Measurements from ENCODE around the gene NDUFV3.

The NDUFV3 gene

DNA sequence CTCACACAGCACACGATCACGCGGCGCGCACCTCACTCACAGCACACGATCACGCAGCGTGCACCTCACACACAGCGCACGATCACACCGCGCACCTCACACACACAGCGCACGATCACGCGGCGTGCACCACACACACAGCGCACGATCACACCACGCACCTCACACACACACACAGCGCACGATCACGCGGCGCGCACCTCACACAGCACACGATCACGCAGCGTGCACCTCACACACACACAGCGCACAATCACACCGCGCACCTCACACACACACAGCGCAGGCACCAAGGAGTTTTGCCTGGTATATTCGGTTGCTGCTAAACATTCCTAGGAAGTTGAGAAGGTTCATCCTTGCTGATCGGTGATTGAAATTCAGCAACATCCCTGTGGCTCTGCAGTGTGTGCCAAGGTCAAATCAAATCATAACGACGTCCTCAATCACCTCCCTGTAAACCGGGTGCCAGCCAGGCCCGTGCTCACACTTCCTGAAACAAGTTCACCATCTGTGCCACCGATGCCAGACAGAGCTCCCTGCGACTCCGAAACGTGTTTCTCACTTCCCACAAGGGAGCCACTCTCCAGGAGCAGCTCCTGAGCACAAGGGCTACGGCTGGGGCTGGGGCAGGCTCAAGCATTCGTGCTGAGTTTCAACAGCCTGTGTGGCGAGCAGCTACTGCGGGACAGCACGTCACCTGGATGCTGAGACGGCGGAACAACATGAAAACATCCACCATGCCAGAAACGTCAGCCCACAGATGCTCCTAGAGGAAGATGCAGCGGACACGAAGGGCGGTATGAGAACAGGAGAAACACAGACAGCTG, 44.0 kb upstream of the NDUFV3 start:
- no peak for TF ChIP-seq CTCF (IDR thresholded peaks at IDR 0.05; ENCODE audit: borderline replicate concordance, insufficient read depth, low read depth, low read length)
- H3K4me3 ChIP-seq (ENCODE audit: low read depth, low read length), result no peak overlapping the region

GRCh38 chr21:42849759-42850412, 43.2 kb upstream of the NDUFV3 start:
- no peak for TF ChIP-seq CTCF (IDR thresholded peaks at IDR 0.05; ENCODE audit: borderline replicate concordance, insufficient read depth, low read depth, low read length)
- no peak overlapping the region for H3K4me3 ChIP-seq (ENCODE audit: low read depth, low read length)

- H3K4me3 ChIP-seq (ENCODE audit: low read depth, low read length), result no peak overlapping the region
- no peak for TF ChIP-seq CTCF (IDR thresholded peaks at IDR 0.05; ENCODE audit: borderline replicate concordance, insufficient read depth, low read depth, low read length)
Measured at GRCh38 chr21:42850463-42850862, 42.6 kb upstream of the NDUFV3 start.

- H3K4me3 ChIP-seq (ENCODE audit: low read depth, low read length), result no peak overlapping the region
- TF ChIP-seq CTCF (IDR thresholded peaks at IDR 0.05; ENCODE audit: borderline replicate concordance, insufficient read depth, low read depth, low read length), result peak; percentile 73
Measured at GRCh38 chr21:42850866-42851391, 42.2 kb upstream of the NDUFV3 start.

DNA sequence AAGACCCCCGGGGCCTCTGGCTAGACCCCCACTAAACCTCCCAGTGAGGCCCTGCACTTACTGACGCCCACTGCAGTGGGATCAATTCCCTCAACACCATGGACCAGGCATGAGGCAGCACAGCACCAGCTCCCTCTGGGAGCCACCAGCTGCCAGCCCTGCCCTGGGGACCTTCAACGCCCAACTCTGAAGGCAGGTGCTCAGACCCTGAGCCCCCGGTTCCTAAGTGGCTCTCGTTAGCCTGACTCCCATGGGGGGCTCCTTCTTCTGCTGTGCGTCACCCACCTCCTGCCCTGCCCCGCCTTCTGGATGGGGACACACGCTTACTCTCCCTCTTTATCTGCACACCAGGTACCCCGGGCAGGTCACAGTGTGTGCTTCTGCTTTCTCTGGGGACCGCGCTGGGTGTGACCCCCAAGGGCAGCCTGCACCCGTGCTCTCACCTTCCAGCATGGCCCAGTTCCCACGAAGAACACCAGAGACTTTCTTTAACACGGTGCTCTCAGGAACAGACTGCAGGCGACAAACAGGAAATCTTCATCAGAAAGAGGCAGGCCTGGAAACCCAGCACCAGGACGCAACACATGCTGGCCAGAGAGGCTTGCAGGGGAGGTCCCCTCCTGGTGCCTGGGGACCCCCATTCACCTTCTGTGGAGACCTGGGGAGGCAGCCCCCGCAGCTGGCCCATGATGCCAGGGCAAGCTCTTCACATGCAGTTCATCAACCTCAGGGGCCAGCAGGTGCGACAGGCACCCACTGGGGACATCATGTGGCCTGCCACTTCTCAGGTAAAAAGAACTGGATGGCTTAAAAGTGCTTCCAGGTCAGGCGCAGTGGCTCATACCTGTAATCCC, 41.1 kb upstream of the NDUFV3 start:
- H3K4me3 ChIP-seq (ENCODE audit: low read depth, low read length), result no peak overlapping the region

More for the DNA sequence above, 41.1 kb upstream of the NDUFV3 start:
- no peak for TF ChIP-seq CTCF (IDR thresholded peaks at IDR 0.05; ENCODE audit: borderline replicate concordance, insufficient read depth, low read depth, low read length)

All from GM12875 (cell line).